ENCODE results near the gene EPN3. TPM values are rescaled to one million over a fixed set of nuclear protein-coding genes. Genes with fewer than 3 reads are reported as not detected.

Gene EPN3
- total RNA-seq, 1 experiment from 2014 or later = 22.8 TPM

DNA sequence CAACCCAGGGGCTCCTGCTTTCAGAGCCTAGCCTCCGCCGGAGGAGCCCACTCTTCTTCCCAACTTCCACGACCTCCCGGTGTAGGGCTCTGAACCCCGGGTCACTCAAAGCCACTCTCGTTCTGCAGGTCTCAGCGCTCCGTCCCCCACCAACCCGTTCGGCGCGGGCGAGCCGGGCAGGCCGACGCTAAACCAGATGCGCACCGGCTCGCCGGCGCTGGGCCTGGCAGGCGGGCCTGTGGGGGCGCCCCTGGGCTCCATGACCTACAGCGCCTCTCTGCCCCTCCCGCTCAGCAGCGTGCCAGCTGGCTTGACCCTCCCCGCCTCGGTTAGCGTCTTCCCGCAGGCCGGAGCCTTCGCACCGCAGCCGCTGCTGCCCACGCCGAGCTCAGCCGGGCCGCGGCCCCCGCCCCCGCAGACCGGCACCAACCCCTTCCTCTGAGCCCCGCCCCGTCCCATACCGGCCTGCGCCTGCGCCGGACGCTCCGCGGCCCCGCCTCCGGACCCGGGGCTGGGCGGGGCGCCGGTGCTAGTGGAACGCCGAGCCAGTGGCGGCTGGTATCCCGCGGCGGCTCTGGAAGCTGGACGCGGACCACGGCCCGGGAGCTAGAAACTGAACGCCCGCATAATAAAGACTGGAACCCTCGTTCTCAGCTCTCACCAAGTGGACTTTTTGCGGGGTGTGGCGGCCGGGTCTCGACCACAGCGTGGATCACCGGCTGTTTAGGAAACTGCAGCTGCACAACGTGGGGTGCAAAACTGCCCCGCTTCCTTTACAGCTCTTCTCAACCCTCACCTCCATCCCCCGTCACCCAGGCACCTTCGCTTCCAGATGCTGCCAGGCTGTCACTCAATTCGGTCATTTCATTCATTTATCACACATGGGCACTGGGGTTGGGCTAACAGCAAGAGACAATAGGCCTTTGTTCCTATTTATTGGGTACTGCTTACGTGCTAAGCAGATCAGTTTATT, 9.5 kb downstream of the EPN3 start:
- H3F3A ChIP-seq (ENCODE audit: insufficient read depth, low read depth) = peaks cover 24% of the 10 kb centered on the region; the same call in 1 of the 2 replicates
- no peak for TF ChIP-seq EZH2 (IDR thresholded peaks at IDR 0.05; ENCODE audit: low read depth)
- TF ChIP-seq, protein P1, sequence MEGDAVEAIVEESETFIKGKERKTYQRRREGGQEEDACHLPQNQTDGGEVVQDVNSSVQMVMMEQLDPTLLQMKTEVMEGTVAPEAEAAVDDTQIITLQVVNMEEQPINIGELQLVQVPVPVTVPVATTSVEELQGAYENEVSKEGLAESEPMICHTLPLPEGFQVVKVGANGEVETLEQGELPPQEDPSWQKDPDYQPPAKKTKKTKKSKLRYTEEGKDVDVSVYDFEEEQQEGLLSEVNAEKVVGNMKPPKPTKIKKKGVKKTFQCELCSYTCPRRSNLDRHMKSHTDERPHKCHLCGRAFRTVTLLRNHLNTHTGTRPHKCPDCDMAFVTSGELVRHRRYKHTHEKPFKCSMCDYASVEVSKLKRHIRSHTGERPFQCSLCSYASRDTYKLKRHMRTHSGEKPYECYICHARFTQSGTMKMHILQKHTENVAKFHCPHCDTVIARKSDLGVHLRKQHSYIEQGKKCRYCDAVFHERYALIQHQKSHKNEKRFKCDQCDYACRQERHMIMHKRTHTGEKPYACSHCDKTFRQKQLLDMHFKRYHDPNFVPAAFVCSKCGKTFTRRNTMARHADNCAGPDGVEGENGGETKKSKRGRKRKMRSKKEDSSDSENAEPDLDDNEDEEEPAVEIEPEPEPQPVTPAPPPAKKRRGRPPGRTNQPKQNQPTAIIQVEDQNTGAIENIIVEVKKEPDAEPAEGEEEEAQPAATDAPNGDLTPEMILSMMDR (conservative IDR thresholded peaks at IDR 0.05) = no peak
- H3K9me2 ChIP-seq (ENCODE audit: insufficient read depth) = no peaks in the 10 kb centered on the region
- no TSS peak for BruUV-seq (replicated peaks)
- no peaks in the 10 kb centered on the region for H3K9me3 ChIP-seq (ENCODE audit: insufficient read depth, low read depth)
- peak overlapping the region; percentile 40; the same call in 1 of the 2 replicates for H2AFZ ChIP-seq
- intact Hi-C loops (cut with micrococcal nuclease; ENCODE audit: unreplicated experiment) = loop anchor here (10.0 kb wide), 1 partner anchor 413 kb away; no protein-coding TSS in a partner anchor
- ChIA-PET POLR2A (ENCODE audit: unreplicated experiment) (interaction anchor here (0.5 to 0.7 kb wide), 4 partner anchors 83 to 419 kb away, joined by 3 to 9 read pairs (median 3); partner anchors contain the start of genes LRRC59 and WFIKKN2), CTCF (interaction anchor here (0.8 to 1.0 kb wide), 3 partner anchors 151 to 180 kb away, joined by 3 to 4 read pairs (median 4); no protein-coding TSS in a partner anchor)
- peaks cover 9% of the 10 kb centered on the region; the same call in 1 of the 2 replicates for H3K4me1 ChIP-seq (replicated peaks; ENCODE audit: insufficient read depth)
- H3K4me3 ChIP-seq = peak overlapping the region; percentile 42
- peaks cover 4% of the 10 kb centered on the region; the same call in 1 of the 2 replicates for H3K36me3 ChIP-seq (ENCODE audit: low read depth)
- H4K20me1 ChIP-seq (ENCODE audit: insufficient read depth) = no peaks in the 10 kb centered on the region; the same call in 1 of the 2 replicates
- DNase-seq = peak in 1 of 2 experiments; percentile 86
- H3K79me2 ChIP-seq (ENCODE audit: low read depth) = no peaks in the 10 kb centered on the region
- H3K27me3 ChIP-seq (ENCODE audit: insufficient read depth, low read depth) = no peaks in the 10 kb centered on the region
- H3K27ac ChIP-seq = no peak overlapping the region
- H3K4me2 ChIP-seq = peak overlapping the region; percentile 66

DNA sequence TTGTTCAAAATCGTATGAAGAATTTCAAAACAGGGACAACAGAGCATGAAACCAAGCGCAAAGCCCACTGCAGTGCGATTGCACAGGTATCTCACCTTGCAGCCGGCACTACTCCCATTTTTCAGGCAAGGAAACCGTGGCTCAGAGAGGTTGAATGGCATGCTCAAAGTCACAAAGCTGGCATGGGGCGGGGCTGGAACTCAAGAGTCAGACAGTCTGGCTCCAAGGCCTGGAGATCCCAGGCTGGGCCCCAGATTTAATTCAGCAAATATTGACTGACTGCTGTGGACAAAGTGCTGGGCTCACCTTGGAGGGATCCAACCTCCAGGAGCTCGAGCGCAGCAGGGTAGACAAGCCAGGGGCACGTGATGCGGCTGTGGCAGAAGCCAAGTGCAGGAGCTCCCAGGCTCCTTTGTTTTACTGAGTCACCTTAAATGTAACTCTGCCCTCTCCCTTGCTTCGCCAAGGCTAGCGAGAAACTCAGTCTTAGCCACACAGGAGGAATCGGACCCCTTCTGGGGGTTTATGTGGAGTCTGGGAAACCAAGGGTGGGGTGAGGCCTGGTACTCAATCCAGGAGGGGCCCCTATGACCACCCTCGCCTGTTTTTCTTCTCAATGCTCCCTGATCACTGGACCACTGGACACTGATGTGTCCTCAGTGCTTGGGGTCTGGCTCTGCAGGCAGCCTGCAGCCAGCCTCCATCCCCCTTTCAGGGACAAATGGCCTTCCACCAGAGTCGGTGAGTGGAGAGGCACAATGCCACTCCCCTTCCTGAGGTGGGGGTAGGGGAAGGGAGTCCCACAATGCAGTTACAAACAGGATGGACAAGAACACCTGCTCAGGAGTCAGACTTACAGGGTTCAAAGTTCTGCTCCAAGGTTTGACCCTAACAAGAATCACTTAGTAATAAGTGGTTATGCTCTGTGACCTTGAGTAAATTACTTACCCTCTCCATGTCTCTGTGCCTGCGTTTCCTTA, 10.6 kb downstream of the EPN3 start:
- BruUV-seq (replicated peaks) = TSS peak; percentile 13
- CTCF ChIA-PET = no interaction called here
- Histone ChIP-seq H4K20me1 (ENCODE audit: insufficient read depth) (no peaks in the 10 kb centered on the region; the same call in 1 of the 2 replicates), H3K36me3 (ENCODE audit: low read depth) (no peaks in the 10 kb centered on the region), H3K4me2 (peak overlapping the region; percentile 66; the same call in 1 of the 2 replicates), H3K27me3 (ENCODE audit: insufficient read depth, low read depth) (no peaks in the 10 kb centered on the region), H3K9me2 (ENCODE audit: insufficient read depth) (no peaks in the 10 kb centered on the region), H3K79me2 (ENCODE audit: low read depth) (no peaks in the 10 kb centered on the region), H3K4me1 (replicated peaks; ENCODE audit: insufficient read depth) (peaks cover 17% of the 10 kb centered on the region), H2AFZ (no peak overlapping the region), H3K4me3 (no peak overlapping the region), H3K9me3 (ENCODE audit: insufficient read depth, low read depth) (no peaks in the 10 kb centered on the region), H3K27ac (no peak overlapping the region), H3F3A (ENCODE audit: insufficient read depth, low read depth) (peaks cover 24% of the 10 kb centered on the region; the same call in 1 of the 2 replicates)
- TF ChIP-seq, protein P1 (conservative IDR thresholded peaks at IDR 0.05) = no peak
- TF ChIP-seq EZH2 (IDR thresholded peaks at IDR 0.05; ENCODE audit: low read depth) = no peak
- intact Hi-C loops (cut with micrococcal nuclease; ENCODE audit: unreplicated experiment) = loop anchor here (10.0 kb wide), 1 partner anchor 412 kb away; no protein-coding TSS in a partner anchor
- peak in 1 of 2 experiments; percentile 37 for DNase-seq
- POLR2A ChIA-PET (ENCODE audit: unreplicated experiment) = interaction anchor here (0.5 to 0.7 kb wide), 6 partner anchors 10 to 420 kb away, joined by 3 to 9 read pairs (median 3); partner anchors contain the start of genes LRRC59 and WFIKKN2
